ENCODE results near the gene APBB2.
"Not testable (repeated sequence)": the region's sequence is repeated elsewhere in the genome, so short reads cannot be mapped to it uniquely, and the experiment has no call there.

Gene APBB2

DNA sequence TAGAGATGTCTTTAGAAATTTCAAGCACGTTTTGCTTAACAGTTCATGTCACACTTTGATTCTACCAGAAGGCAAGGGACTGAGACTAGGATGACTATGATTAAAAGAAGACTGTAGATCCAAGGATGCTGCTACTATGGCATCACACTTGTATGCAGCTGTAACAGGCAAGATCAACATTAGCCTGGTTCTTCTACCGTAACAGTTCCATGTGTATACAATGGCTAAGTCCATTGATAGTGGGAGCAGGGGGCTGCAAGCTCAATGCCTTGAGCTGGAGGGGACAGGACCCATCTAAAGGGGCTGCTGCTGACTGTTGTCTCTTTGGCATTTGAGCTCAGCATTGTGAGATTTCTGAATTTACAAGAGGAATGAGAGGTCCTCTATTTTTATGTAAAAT is 212.0 kb downstream of the APBB2 start:
- DNase-seq = no peak

DNA sequence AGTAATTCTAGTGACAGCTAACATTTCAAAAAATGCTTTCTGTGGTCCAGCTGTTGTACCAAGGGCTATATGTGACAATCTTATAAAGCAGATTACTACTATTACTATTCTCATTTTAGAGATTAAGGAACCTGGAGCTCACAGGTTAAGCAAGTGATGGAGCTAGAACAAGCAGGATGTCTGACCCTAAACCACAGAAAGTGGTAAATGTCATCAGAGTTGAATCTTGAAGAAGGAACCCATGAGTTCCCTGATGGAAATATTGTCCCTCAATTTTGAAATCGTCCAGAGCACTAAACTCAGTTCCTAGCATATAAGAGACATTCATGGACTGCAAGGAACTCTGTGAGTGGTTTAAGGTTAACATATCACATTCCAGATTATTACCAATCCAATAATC is 214.0 kb downstream of the APBB2 start:
- DNase-seq = no peak

DNA sequence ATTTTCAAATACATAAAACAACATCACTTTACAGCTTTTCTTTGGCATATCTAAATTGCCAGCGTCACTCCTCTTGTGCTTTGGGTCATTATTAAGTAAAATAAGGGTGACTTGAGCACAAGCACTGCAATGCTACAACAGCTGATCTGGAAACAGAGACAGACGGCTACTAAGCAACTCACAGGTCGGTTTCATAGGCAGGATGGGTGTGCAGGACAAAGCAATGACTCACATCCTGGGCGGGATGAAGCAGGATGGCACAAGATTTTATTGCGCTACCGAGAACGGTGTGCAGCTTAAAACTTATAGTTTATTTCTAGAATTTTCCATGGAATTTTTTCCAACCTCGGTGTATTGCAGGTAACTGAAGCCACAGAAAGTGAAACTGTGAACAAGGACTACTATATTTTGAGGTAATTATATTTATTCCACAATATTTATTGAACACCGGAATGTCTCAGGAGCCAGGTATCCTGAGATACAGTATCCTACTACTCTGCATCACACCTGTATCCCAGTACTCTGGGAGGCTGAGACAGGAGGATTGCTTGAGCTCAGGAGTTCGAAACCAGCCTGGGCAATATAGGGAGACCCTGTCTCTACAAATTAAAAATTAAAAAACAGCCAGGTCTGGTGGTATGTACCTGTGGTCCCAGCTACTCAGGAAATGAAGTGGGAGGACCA is 215.5 kb downstream of the APBB2 start:
- no peak for DNase-seq

DNA sequence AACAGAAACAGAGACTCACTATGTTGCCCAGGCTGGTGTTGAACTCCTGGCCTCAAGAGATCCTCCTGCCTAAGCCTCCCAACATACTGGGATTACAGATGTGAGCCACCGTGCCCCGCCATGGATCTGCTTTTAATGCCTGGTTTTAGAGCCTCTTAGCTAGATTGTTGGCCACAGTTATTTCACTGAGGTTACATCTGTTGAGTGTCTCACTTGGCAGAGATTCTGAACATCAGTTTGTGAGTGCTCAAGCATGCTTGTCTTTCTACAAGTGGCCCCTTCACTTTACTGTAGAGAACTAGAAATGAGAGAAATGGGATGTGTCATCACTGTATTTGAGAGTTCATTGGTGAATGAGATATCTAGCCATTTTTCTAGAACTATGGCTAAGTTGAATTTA is 218.5 kb downstream of the APBB2 start:
- DNase-seq = no peak

DNA sequence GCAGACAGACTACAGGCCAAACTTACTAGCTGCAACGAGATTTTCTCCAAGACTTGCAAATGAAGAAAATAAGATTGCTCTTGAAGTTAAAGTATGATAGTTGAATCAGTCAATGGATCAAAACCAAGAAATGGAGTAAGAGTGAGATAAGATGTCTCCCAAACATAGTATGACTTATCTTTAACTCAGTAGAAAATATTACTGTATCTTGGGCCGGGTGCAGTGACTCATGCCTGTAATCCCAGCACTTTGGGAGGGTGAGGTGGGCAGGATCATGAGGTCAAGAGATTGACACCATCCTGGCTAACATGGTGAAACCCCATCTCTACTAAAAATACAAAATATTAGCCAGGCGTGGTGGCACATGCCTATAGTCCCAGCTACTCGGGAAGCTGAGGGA is 220.0 kb downstream of the APBB2 start:
- not testable (repeated sequence) for DNase-seq

DNA sequence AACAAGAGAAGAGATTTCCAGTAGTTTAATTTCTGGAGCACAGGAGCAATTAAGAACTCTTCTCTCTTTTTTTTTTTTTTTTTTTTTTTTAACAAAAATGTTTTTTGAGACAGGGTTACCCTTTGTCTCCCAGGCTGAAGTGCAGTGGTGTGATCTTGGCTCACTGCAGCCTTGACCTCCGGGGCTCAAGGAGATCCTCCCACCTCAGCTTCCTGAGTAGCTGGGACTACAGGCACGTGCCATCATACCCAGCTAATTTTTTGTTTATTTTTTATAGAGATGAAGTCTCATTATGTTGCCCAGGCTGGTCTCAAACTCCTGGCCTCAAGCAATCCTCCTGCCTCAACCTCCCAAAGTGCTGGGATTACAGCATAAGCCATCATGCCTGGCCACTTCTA is 221.0 kb downstream of the APBB2 start:
- not testable (repeated sequence) for DNase-seq

DNA sequence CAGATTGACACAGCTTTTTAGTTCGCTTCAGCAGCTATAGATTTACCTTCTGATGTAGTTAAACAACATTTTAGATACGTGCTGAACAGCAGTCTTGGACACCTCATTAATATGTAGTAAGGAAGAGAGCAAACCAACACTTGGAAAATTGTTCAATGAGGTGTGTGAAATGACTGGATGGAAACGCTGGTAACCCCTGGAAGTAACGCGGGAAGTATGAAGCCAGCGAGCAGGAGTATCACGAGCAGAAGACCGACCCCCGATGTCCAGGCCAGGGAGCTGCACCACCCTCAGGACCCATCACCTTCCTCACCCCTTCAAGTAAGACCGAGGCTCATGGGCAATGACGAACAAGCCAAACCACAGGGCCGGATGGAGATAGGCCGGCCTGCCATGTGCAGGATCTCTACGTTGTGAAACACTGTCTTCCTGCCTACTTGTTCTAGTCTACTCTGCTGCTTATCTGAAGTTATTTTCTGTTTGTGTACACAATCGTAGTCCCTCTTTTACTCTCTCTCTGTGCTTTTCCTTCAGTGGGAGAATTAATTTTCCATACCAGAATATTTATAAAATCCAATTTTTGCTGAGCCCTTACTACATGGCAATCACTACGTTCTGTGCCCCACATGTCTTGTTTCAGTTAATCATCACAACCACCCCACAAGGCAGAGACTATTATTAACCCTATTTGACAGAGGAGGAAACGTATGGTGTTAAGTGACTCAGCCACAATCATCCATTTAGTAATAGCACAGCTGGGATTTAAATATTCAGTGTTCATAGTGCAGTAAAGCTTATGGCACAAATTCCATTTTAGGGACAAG is 221.7 kb downstream of the APBB2 start:
- peak; percentile 4 for DNase-seq

DNA sequence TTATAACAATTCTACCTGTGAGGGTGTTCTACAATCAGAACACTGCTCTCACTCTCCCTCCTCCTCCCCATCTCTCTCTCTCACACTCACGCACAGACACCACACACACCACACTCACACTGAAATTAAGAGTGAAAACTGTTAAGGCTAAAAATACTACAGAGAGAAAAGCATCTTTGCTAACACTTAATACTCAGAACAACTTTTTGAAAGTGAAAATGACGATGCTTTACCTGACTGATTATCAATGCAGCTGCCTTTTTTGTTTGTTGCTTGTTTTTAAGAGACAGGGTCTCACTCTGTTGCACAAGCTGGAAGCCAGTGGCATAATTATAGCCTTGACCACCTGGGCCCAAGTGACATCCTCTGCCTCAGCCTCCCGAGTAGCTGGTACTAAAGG is 222.4 kb downstream of the APBB2 start:
- DNase-seq = no peak

DNA sequence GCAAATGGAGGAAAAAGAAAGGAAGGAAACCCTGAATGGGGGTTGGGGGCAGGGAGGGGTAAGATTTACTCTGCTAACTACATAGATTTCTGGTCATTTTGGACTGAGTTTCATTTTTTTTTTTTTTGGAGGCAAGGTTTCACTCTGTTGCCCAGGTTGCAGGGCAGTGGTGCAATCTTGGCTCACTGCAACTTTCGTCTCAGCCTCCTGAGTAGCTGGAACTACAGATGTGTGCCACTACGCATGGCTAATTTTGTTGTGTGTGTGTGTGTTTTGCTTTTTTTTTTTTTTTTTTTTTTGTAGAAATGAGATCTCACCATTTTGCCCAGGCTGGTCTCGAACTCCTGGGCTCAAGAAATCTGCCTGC is 223.5 kb downstream of the APBB2 start:
- no peak for DNase-seq

DNA sequence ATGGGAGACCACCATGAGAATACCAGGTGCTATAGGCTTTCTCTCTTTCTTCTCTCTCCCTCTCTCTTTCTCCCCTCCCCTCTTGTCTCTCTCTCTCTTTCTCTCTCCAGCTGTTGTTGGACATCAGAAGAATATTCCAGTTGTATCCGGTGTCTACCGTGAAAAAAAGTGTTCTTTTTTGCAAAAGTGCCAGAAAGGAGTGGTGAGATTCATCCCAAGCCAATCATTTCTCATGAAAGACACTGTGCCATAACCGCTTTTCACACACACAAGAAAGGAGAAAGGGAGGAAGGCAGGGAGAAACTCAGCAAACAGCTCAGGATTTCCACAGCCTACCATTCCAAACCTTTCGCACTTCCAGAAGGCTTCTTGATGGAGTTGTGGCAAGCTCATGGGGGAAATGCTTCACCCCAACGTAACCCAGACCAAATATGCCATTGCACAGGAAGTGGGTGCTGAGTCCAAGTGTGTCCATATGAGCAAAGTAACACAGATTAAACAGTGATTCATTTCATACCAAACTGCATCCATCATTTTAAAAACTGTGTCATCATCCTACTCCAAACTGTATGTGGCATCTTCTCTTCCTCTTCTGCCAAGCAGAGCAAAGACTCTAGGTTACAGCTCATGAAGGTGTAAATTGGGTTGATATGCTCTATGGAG is 224.0 kb downstream of the APBB2 start:
- DNase-seq = no peak

DNA sequence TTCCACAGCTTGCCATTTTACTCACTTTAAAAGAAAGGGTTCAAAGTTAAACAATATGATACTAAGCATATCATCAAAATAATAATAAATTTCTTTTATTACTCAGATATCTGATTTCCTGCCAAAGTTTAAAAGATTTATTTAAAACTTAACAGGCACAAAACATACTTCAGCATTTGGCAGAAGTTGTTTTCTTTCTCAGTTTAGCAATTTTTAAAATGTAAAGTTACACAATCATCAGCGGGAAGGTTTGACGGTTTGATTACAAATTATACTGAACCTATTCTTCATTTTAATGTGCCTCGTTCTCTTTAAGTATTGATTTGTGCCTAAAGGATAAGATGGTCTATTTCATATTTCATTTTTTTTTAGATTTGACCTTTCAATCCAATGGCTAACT is 227.2 kb downstream of the APBB2 start:
- no peak for DNase-seq

DNA sequence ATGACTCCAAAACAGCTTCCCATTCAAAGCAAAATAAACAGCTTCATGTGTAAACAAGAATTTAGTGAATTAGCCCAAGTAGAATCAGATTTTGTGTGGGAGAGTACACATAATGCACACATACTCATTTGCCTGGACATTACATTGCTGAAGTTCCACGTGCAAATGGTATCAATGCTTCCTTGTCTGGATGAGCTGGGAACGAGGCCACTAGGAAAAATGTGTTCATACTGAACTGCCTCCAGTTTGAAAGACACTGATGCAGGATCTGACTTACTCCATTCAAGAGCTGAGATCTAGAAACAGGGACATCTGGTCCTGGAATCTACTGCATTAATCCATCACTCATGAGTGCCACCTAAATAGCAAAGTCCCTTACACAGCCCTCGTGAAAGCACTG is 228.0 kb downstream of the APBB2 start:
- DNase-seq = no peak

DNA sequence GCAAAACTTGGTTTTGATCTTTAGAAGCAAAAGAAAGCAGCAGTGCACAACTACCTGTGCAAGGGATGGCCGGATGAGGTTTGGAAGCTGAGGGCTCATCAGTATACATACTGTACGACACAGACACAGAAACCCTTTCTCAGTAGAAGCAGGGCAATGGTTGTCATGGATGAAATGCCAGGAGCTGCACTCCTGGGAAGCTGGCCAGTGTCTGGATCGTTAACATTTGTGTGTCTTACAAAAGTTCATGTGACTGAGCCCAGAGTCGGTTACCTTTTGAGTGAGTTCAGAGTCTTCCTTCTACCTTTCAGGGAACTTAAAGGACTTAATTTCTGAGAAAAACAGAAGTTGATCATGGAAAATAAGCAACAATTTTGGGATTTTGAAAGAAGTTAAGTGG is 230.3 kb downstream of the APBB2 start:
- DNase-seq = no peak

DNA sequence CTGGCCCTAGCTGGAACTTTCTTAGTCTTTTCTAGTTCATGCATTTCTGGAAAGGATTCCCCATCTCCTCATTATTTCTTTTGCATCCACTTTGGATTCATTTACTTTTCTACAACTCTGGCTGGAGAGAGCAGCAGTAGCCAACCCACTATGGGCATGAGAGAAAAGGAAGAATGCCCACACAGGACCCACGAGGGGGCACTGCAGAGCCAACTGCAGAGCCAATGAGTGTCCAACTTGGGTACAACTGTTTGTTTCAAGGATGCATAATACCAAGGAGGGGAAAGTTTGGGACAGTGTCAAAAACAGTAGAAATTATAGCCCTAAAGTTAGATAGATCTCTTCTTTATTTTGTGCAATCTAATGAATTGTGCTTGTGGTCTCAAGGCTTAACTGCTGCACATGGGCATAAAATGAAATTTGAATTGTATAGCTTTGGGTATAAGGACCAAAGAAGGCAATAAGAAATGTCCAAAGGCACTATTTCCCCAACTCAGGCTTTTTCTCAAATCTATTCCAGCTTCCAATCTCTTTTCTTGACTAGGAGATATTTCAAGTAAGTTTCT is 233.9 kb downstream of the APBB2 start:
- DNase-seq = no peak

DNA sequence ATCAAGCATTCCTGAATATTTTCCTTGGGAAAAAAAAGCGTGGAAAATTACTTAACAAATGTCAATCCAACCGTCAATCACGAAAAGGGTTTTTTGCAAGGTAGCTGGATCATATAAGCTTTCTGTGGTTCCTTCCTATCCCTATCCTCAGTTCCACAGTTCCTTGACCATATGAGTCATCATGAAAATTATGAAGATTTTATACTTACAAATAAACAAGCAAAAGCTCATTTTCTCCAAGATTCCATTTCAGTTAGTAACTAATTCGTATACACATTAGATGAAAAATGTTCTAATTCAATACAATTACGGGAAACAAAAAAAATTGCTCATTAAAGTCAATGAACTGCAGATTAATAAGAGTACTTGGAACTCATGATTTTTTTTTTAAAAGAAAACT is 235.8 kb downstream of the APBB2 start:
- DNase-seq = no peak

DNA sequence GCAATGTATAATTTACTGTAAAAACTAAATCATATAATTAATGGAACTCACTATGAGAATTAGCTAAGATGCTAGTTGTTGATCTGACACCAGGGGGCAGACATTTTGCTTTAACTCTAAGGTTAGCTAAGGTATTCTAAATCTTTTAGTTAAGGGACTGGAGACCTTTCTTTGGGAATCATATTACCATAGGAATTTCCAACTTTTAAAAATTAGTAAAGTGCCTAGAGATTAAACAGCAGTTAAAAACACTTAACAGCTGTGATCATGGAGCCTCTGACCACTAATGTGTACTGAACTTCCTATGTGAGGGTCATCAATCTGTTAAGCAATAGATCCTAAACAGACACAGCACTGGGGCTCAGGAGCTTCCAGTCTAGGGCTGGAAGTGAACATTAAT is 238.0 kb downstream of the APBB2 start:
- DNase-seq = peak; percentile 50

DNA sequence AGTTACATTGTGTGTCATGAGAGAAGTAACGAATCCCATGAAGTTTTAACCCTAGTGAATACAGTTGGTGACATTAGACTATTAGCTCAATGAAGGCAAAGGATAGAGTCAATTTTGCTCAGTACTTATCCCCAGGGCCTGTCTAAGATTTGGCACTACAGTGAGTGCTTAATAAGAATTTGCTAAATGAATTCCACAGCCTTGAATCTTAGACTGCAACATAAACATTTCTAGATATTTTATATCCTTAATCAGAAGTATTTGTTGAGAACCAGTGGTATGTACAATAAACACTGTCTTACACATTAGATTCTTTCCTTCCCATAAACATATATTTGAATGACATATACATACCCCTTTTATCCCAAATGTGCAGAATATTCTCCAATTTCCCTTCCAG is 241.6 kb downstream of the APBB2 start:
- no peak for DNase-seq

DNA sequence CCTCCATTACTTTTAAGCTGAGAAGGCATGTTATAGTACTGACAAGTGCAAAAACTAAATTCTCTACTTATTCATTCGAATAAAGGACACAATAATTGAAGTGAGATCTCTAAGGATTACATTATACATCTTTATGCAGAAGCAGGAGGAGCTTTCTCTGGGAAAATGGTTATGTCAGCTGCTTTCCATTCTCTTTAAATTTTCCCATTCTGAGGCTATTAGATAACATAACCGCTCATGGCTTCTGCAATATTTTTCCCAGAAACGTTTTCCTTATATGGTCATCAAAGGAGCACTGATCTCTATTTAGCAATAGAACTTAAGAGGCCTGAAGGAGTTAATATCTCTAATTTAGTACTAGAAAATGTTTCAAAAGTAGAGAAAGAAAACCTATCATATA is 243.0 kb downstream of the APBB2 start:
- no peak for DNase-seq

DNA sequence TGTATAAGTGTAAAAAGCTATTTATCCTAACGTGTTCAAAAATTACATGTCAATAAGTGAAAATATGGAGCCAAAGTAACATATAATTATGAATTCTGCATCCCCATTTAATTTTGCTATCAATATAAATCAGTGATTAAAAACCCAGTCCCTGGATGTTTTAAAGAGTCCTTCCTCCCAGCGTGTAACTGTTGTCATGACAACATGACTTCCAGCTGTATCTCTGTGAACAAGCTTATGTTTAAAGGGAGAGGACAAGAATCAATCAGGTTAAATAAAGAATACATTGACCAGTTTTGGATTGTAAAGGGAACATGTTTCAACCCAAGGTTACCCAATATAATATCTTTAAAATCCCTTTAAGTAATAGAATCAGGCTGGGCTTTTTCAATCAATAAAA is 244.8 kb downstream of the APBB2 start:
- DNase-seq = no peak

DNA sequence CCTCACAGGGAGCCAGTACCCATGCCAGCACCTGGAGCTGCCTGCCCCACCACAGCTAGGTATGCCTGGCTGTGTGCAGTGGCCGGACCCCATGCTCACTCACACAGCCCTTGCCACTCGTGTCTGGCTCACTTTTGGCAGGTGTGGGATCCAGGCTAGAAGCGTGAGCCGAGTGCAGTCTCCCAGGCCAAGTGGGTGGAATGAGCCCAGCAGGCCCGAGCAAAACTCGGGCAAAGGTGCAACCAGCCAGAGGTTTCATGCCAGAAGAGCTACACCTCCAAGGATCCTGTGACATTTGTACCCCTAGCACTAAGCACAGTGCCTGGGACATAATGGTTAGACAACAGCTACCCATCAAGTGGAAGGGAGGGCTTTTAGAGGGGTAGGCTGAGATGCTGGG is 246.8 kb downstream of the APBB2 start:
- no peak for DNase-seq

DNA sequence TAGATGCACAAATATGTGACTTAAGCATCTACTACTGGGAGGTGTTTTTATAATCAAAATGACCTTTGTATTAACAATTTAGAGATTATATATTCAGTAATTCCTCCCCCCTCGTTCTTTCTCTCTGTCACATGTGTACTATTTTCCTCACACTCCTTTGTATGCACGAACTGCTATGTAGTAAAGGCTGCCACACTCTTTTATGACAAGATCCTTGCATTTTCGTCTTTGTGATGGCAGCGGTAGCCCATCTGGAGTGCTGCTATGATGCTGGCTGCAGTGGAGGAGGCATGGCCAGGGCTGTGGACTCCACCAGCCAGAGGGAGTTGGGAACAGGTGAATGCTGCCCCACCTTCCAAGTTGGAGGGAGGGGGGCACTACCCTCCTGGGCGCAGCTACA is 248.3 kb downstream of the APBB2 start:
- DNase-seq = no peak

DNA sequence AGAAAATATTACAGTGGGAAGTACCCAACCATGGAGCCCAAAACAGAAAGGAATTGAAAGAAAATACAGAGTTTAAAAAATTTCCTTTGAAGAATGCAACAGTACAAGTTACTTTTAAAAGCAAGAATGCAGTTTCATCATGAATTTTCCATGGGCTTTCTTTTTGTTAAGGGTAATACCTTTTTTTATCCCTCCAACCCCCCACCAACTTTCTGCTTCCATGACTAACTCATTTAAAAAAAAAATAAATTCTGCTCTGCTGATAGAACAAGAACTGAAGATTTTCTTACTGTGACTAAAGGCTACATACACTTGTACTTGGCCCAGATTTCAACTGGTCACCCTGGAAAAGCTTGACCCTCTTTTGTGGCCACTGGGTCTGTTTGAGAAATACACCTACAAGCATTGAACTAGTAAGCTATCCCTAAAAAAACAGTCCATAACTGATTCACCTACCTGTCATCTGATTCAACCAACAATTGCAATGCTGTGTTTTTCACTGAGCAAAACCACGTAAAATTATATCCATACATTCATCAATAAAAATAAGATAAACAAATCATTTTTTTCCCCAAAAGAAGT is 250.4 kb downstream of the APBB2 start:
- DNase-seq = no peak

DNA sequence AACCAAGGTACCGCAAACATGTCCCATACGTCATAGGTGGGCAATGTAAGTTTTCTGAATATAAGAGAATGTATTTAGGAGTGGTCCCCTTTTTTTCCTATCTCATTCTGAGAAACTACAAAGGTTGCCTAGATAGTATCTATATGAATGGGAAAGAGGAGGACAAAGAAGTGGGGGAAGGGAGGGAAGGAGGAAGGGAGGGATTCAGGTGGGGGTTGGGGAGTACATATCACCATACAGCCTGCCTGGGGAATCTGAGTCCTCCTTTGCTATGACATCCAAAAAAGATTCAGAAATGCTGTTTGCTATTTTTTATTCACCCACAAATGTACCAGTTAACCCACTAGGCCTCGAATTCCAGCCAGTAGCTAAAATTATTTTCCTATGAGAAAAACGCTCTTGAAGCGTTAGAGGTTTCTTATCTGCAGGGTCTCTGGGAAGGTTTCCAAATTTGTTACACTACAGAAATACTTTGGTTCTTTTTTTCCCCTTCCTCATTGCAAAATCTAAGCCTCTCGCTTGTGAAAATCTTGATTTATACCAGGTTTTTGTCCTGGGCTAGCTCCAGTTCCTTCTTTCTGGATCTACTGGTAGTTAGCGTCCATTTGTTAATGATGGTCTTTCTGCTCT is 251.7 kb downstream of the APBB2 start:
- DNase-seq = no peak

All from hematopoietic multipotent progenitor cell treated with erythropoietin and hydrocortisone succinate and interleukin-3 and kit ligand, for 8 days (in vitro differentiated cells).